ENCODE data around the gene RPS16. TPM values are rescaled to one million over a fixed set of nuclear protein-coding genes. Genes with fewer than 3 reads are reported as not detected.

Gene RPS16
- total and polyA plus RNA-seq, 3 donors from 2014 or later, result 628 to 1,146 (median 1,122) TPM

- peak overlapping the region; percentile 89 to 95 for H3K27ac ChIP-seq
- WGBS, 2 donors, result 77 to 86% methylated on average over 17 of the region's 17 CpGs
- H3K4me3 ChIP-seq, result no peak overlapping the region
- H3K27me3 ChIP-seq, result no peaks in the 10 kb centered on the region
- H3K36me3 ChIP-seq (ENCODE audit: low read depth, missing control alignments), result no peaks in the 10 kb centered on the region
- H3K9me3 ChIP-seq, result no peaks in the 10 kb centered on the region
- H3K4me1 ChIP-seq, result peaks cover 36% of the 10 kb centered on the region
- intact Hi-C loops (cut with DNase I; ENCODE audit: low total_unique reads), result no loop called here
- no peak for TF ChIP-seq POLR2A (IDR thresholded peaks at IDR 0.05)
- TF ChIP-seq CTCF (IDR thresholded peaks at IDR 0.05), result no peak
- no peak for DNase-seq
Observed at GRCh38 chr19:39405261-39405957, 30.3 kb downstream of the RPS16 start.

- TF ChIP-seq POLR2A (IDR thresholded peaks at IDR 0.05), result peak; percentile 12
- TF ChIP-seq CTCF (IDR thresholded peaks at IDR 0.05), result no peak
- 0 to 1% methylated on average over 25 to 42 of the region's 43 CpGs for WGBS, 2 donors
- intact Hi-C loops (cut with DNase I; ENCODE audit: low total_unique reads), result no loop called here
- no peaks in the 10 kb centered on the region for H3K9me3 ChIP-seq
- H3K4me1 ChIP-seq, result peaks cover 33% of the 10 kb centered on the region
- peak overlapping the region; percentile 95 to 97 for H3K27ac ChIP-seq
- no peaks in the 10 kb centered on the region for H3K27me3 ChIP-seq
- DNase-seq, result peak; percentile 95
- peak overlapping the region; percentile 54 to 62 for H3K4me3 ChIP-seq
- H3K36me3 ChIP-seq (ENCODE audit: low read depth, missing control alignments), result no peaks in the 10 kb centered on the region
Observed at GRCh38 chr19:39403331-39404312, 32.1 kb downstream of the RPS16 start.

GRCh38 chr19:39402346-39403300 lies 33.1 kb downstream of the RPS16 start:
- peak overlapping the region; percentile 54 to 62 for H3K4me3 ChIP-seq
- H3K27ac ChIP-seq, result peak overlapping the region; percentile 95 to 97
- 1% methylated on average over 48 to 59 of the region's 59 CpGs for WGBS, 2 donors
- TF ChIP-seq CTCF (IDR thresholded peaks at IDR 0.05) (no peak), POLR2A (IDR thresholded peaks at IDR 0.05) (peak; percentile 16)
- intact Hi-C loops (cut with DNase I; ENCODE audit: low total_unique reads), result no loop called here
- no peaks in the 10 kb centered on the region for H3K9me3 ChIP-seq
- H3K4me1 ChIP-seq, result peaks cover 43% of the 10 kb centered on the region
- no peaks in the 10 kb centered on the region for H3K36me3 ChIP-seq (ENCODE audit: low read depth, missing control alignments)
- DNase-seq, result peak; percentile 93
- H3K27me3 ChIP-seq, result no peaks in the 10 kb centered on the region

GRCh38 chr19:39401549-39402345 lies 34.0 kb downstream of the RPS16 start:
- WGBS, 2 donors, result 46 to 57% methylated on average over 6 to 23 of the region's 25 CpGs
- DNase-seq, result peak; percentile 67
- Histone ChIP-seq H3K4me3 (no peak overlapping the region), H3K4me1 (peaks cover 46% of the 10 kb centered on the region), H3K27me3 (no peaks in the 10 kb centered on the region), H3K9me3 (no peaks in the 10 kb centered on the region), H3K36me3 (ENCODE audit: low read depth, missing control alignments) (no peaks in the 10 kb centered on the region), H3K27ac (peak overlapping the region; percentile 95 to 97)
- TF ChIP-seq POLR2A (IDR thresholded peaks at IDR 0.05) (no peak), CTCF (IDR thresholded peaks at IDR 0.05) (no peak)
- intact Hi-C loops (cut with DNase I; ENCODE audit: low total_unique reads), result no loop called here
